ENCODE measurements around the gene PLGRKT.

DNA sequence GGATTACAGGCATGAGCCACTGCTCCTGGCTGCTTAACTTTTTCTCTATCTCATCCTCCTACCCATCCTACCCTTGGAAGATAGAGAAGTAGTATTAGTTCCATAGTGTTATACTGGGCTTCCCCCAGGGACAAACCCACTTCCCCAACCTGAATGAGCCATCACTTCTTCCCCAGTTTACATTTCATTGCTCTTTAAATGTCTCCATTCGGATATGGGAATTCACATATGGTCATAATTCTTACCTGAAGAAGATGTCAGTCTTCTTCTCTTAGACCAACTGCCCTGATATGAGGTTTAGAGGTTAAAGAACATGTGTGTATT lies 14.5 kb upstream of the PLGRKT start:
- TF ChIP-seq GATA3 (IDR thresholded peaks at IDR 0.05; ENCODE audit: low read depth, low read length), result no peak
- TF ChIP-seq GATA2 (IDR thresholded peaks at IDR 0.05; ENCODE audit: low read depth, low read length), result no peak
